NB4 (cell line): ENCODE data around the gene SLC2A9.

Source experiments
- CTCF ChIP-seq: IDR thresholded peaks from one replicate; pipeline ENCODE4 v1.5.1; 2012; ENCODE audit warnings: low read depth, low read length
- MAX ChIP-seq: IDR thresholded peaks from 2 replicates; pipeline ENCODE4 v1.6.1; 2011; ENCODE audit warnings: low read depth, low read length
- POLR2A ChIP-seq: IDR thresholded peaks from 2 replicates; pipeline ENCODE4 v1.6.1; 2011; ENCODE audit warnings: mild to moderate bottlenecking; ENCODE audit not compliant: insufficient read length; ENCODE audit errors: extremely low read depth

- TF ChIP-seq CTCF (no peak), POLR2A (no peak), MAX (no peak)
These were observed 38.1 kb downstream of the SLC2A9 start for GRCh38 chr4:9983211-9983610.
